ENCODE measurements around the gene TTC31.

TTC31 gene

GRCh38 chr2:74533464-74533863 lies 50.6 kb downstream of the TTC31 start:
- WGBS, 2 experiments (ENCODE audit: insufficient coverage in 2 of 2) = 97 to 100% methylated on average over 4 of the region's 4 CpGs
- Histone ChIP-seq H3K4me1 (ENCODE audit: control insufficient read depth, insufficient read depth, low read length, poor library complexity, severe bottlenecking) (peaks cover 14% of the 10 kb centered on the region), H3K27ac (ENCODE audit: low read depth, low read length, severe bottlenecking) (no peak overlapping the region), H3K36me3 (ENCODE audit: control insufficient read depth, insufficient read depth, low read length) (peaks cover 37% of the 10 kb centered on the region), H3K9me3 (ENCODE audit: control insufficient read depth, low read length) (no peaks in the 10 kb centered on the region), H3K4me3 (ENCODE audit: extremely low read depth, insufficient read depth, low read length, poor library complexity, severe bottlenecking) (no peak overlapping the region)

- WGBS, 2 experiments (ENCODE audit: insufficient coverage in 2 of 2) = 91 to 95% methylated on average over 10 of the region's 12 CpGs
Observed at GRCh38 chr2:74534411-74534810, 51.5 kb downstream of the TTC31 start.

GRCh38 chr2:74535440-74535965 lies 52.6 kb downstream of the TTC31 start:
- Histone ChIP-seq H3K9me3 (ENCODE audit: control insufficient read depth, low read length) (no peaks in the 10 kb centered on the region), H3K4me3 (ENCODE audit: extremely low read depth, insufficient read depth, low read length, poor library complexity, severe bottlenecking) (no peak overlapping the region), H3K36me3 (ENCODE audit: control insufficient read depth, insufficient read depth, low read length) (peaks cover 39% of the 10 kb centered on the region), H3K27ac (ENCODE audit: low read depth, low read length, severe bottlenecking) (no peak overlapping the region), H3K4me1 (ENCODE audit: control insufficient read depth, insufficient read depth, low read length, poor library complexity, severe bottlenecking) (peaks cover 9% of the 10 kb centered on the region)
- 93 to 94% methylated on average over 5 to 8 of the region's 10 CpGs for WGBS, 2 experiments (ENCODE audit: insufficient coverage in 2 of 2)

More at GRCh38 chr2:74534411-74534810, 51.5 kb downstream of the TTC31 start:
- Histone ChIP-seq H3K27ac (ENCODE audit: low read depth, low read length, severe bottlenecking) (no peak overlapping the region), H3K36me3 (ENCODE audit: control insufficient read depth, insufficient read depth, low read length) (peaks cover 35% of the 10 kb centered on the region), H3K4me1 (ENCODE audit: control insufficient read depth, insufficient read depth, low read length, poor library complexity, severe bottlenecking) (peaks cover 9% of the 10 kb centered on the region), H3K9me3 (ENCODE audit: control insufficient read depth, low read length) (no peaks in the 10 kb centered on the region), H3K4me3 (ENCODE audit: extremely low read depth, insufficient read depth, low read length, poor library complexity, severe bottlenecking) (no peak overlapping the region)

GRCh38 chr2:74536166-74536950 lies 53.5 kb downstream of the TTC31 start:
- H3K36me3 ChIP-seq (ENCODE audit: control insufficient read depth, insufficient read depth, low read length) = peaks cover 33% of the 10 kb centered on the region
- H3K4me3 ChIP-seq (ENCODE audit: extremely low read depth, insufficient read depth, low read length, poor library complexity, severe bottlenecking) = no peak overlapping the region
- no peaks in the 10 kb centered on the region for H3K9me3 ChIP-seq (ENCODE audit: control insufficient read depth, low read length)
- WGBS, 2 experiments (ENCODE audit: insufficient coverage in 2 of 2) = 92 to 95% methylated on average over 18 to 21 of the region's 23 CpGs
- no peak overlapping the region for H3K27ac ChIP-seq (ENCODE audit: low read depth, low read length, severe bottlenecking)
- H3K4me1 ChIP-seq (ENCODE audit: control insufficient read depth, insufficient read depth, low read length, poor library complexity, severe bottlenecking) = peaks cover 5% of the 10 kb centered on the region

- Histone ChIP-seq H3K27ac (ENCODE audit: low read depth, low read length, severe bottlenecking) (no peak overlapping the region), H3K4me3 (ENCODE audit: extremely low read depth, insufficient read depth, low read length, poor library complexity, severe bottlenecking) (no peak overlapping the region), H3K9me3 (ENCODE audit: control insufficient read depth, low read length) (no peaks in the 10 kb centered on the region), H3K4me1 (ENCODE audit: control insufficient read depth, insufficient read depth, low read length, poor library complexity, severe bottlenecking) (peaks cover 5% of the 10 kb centered on the region), H3K36me3 (ENCODE audit: control insufficient read depth, insufficient read depth, low read length) (peaks cover 30% of the 10 kb centered on the region)
- WGBS, 2 experiments (ENCODE audit: insufficient coverage in 2 of 2) = 76 to 83% methylated on average over 4 of the region's 4 CpGs
Observed at GRCh38 chr2:74537140-74537539, 54.3 kb downstream of the TTC31 start.

- 92 to 100% methylated on average over 4 to 7 of the region's 7 CpGs for WGBS, 2 experiments (ENCODE audit: insufficient coverage in 2 of 2)
- Histone ChIP-seq H3K27ac (ENCODE audit: low read depth, low read length, severe bottlenecking) (no peak overlapping the region), H3K9me3 (ENCODE audit: control insufficient read depth, low read length) (no peaks in the 10 kb centered on the region), H3K4me3 (ENCODE audit: extremely low read depth, insufficient read depth, low read length, poor library complexity, severe bottlenecking) (no peak overlapping the region), H3K36me3 (ENCODE audit: control insufficient read depth, insufficient read depth, low read length) (peaks cover 13% of the 10 kb centered on the region), H3K4me1 (ENCODE audit: control insufficient read depth, insufficient read depth, low read length, poor library complexity, severe bottlenecking) (peaks cover 5% of the 10 kb centered on the region)
Observed at GRCh38 chr2:74538881-74539339, 56.0 kb downstream of the TTC31 start.

- WGBS, 2 experiments (ENCODE audit: insufficient coverage in 2 of 2) = 100% methylated on average over 5 of the region's 5 CpGs
- H3K9me3 ChIP-seq (ENCODE audit: control insufficient read depth, low read length) = no peaks in the 10 kb centered on the region
- peaks cover 8% of the 10 kb centered on the region for H3K36me3 ChIP-seq (ENCODE audit: control insufficient read depth, insufficient read depth, low read length)
- H3K4me1 ChIP-seq (ENCODE audit: control insufficient read depth, insufficient read depth, low read length, poor library complexity, severe bottlenecking) = peaks cover 5% of the 10 kb centered on the region
- H3K27ac ChIP-seq (ENCODE audit: low read depth, low read length, severe bottlenecking) = no peak overlapping the region
- H3K4me3 ChIP-seq (ENCODE audit: extremely low read depth, insufficient read depth, low read length, poor library complexity, severe bottlenecking) = no peak overlapping the region
Observed at GRCh38 chr2:74540291-74540690, 57.4 kb downstream of the TTC31 start.

GRCh38 chr2:74542978-74543377 lies 60.1 kb downstream of the TTC31 start:
- H3K27ac ChIP-seq (ENCODE audit: low read depth, low read length, severe bottlenecking) = no peak overlapping the region
- H3K36me3 ChIP-seq (ENCODE audit: control insufficient read depth, insufficient read depth, low read length) = peaks cover 8% of the 10 kb centered on the region
- WGBS, 2 experiments (ENCODE audit: insufficient coverage in 2 of 2) = no CpG with 5 or more reads among the region's 1 CpG
- no peaks in the 10 kb centered on the region for H3K4me1 ChIP-seq (ENCODE audit: control insufficient read depth, insufficient read depth, low read length, poor library complexity, severe bottlenecking)
- no peaks in the 10 kb centered on the region for H3K9me3 ChIP-seq (ENCODE audit: control insufficient read depth, low read length)
- no peak overlapping the region for H3K4me3 ChIP-seq (ENCODE audit: extremely low read depth, insufficient read depth, low read length, poor library complexity, severe bottlenecking)
